HEK293T (cell line): ENCODE measurements around the gene RBM26.

ENCODE experiments used
- CTCF ChIA-PET: fragments of 350-600 bp; formaldehyde crosslinking; extraction: SDS; loops from one replicate; lab custom pipeline; 2021; ENCODE audit warnings: antibody characterized with exemption, inconsistent platforms; lab: Yijun Ruan, JAX
- POLR2A ChIA-PET: fragments of 350-600 bp; formaldehyde crosslinking; extraction: SDS; loops from one replicate; lab custom pipeline; 2020; ENCODE audit warnings: antibody characterized with exemption, inconsistent platforms; lab: Yijun Ruan, JAX
- DNase-seq: peaks from one replicate; pipeline ENCODE4 v3.0.0; 2012; ENCODE audit warnings: mixed read lengths; ENCODE audit errors: extremely low spot score
- ARNT ChIP-seq: fragments of 450-650 bp; IDR thresholded peaks from 2 replicates; pipeline ENCODE4 v1.6.1; 2017; ENCODE audit warnings: mild to moderate bottlenecking
- BHLHE40 ChIP-seq: fragments of 450-650 bp; IDR thresholded peaks from 2 replicates; pipeline ENCODE4 v1.6.1; 2016; ENCODE audit warnings: mild to moderate bottlenecking, moderate library complexity, borderline replicate concordance
- CTBP1 ChIP-seq: fragments of 450-650 bp; IDR thresholded peaks from 2 replicates; pipeline ENCODE4 v1.6.1; 2016; ENCODE audit warnings: borderline replicate concordance
- ELF4 ChIP-seq: fragments of 450-650 bp; IDR thresholded peaks from 2 replicates; pipeline ENCODE4 v1.6.1; 2017; ENCODE audit warnings: antibody characterized with exemption
- FOXA1 ChIP-seq: fragments of 450-650 bp; IDR thresholded peaks from 2 replicates; pipeline ENCODE4 v1.6.1; 2016; ENCODE audit warnings: mild to moderate bottlenecking
- FOXK2 ChIP-seq: fragments of 450-650 bp; IDR thresholded peaks from 2 replicates; pipeline ENCODE4 v1.6.1; 2016; ENCODE audit warnings: mild to moderate bottlenecking
- FOXM1 ChIP-seq: fragments of 450-650 bp; IDR thresholded peaks from 2 replicates; pipeline ENCODE4 v1.6.1; 2017; ENCODE audit warnings: mild to moderate bottlenecking, borderline replicate concordance
- HDGF ChIP-seq: fragments of 450-650 bp; IDR thresholded peaks from 2 replicates; pipeline ENCODE4 v1.6.1; 2017; ENCODE audit warnings: antibody characterized with exemption, borderline replicate concordance
- L3MBTL2 ChIP-seq: fragments of 450-650 bp; conservative IDR thresholded peaks from 2 replicates; pipeline ENCODE4 v1.6.1; 2016; ENCODE audit warnings: mild to moderate bottlenecking
- LEF1 ChIP-seq: fragments of 450-650 bp; IDR thresholded peaks from 2 replicates; pipeline ENCODE4 v1.6.1; 2017; ENCODE audit warnings: mild to moderate bottlenecking, borderline replicate concordance
- NFRKB ChIP-seq: fragments of 450-650 bp; IDR thresholded peaks from 2 replicates; pipeline ENCODE4 v1.6.1; 2016; ENCODE audit warnings: mild to moderate bottlenecking, moderate library complexity
- SUZ12 ChIP-seq: fragments of 450-650 bp; IDR thresholded peaks from 2 replicates; pipeline ENCODE4 v1.6.1; 2016; ENCODE audit warnings: mild to moderate bottlenecking
- TARDBP ChIP-seq: fragments of 450-650 bp; IDR thresholded peaks from 2 replicates; pipeline ENCODE4 v1.6.1; 2016
- ZNF384 ChIP-seq: fragments of 450-650 bp; IDR thresholded peaks from 2 replicates; pipeline ENCODE4 v1.6.1; 2016
- TF ChIP-seq, protein P1 (sequence below): fragments of 450-650 bp; IDR thresholded peaks from 2 replicates; pipeline ENCODE4 v1.6.1; 2016

Gene RBM26

DNA sequence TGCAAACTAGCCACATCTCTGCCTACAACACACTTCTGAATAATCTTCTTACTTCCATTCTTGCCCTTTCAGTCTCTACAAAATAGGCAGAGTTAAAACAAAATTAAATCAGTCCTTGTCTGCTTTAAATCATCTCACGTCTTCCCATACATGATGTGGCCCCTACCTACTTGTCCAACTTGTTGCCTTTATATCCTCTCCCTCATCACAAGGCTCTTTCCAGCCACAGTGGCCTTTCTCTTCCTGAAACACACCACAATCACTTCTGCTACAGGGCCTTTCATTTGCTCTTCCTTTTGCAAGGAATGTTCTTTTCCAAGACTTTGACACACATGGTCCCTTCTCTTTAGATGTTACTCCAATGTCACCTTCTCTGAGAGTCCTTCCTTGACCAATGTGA, 1.7 kb downstream of the RBM26 start:
- TF ChIP-seq L3MBTL2 (no peak), ARNT (no peak), LEF1 (no peak), NFRKB (no peak)
- TF ChIP-seq, protein P1, sequence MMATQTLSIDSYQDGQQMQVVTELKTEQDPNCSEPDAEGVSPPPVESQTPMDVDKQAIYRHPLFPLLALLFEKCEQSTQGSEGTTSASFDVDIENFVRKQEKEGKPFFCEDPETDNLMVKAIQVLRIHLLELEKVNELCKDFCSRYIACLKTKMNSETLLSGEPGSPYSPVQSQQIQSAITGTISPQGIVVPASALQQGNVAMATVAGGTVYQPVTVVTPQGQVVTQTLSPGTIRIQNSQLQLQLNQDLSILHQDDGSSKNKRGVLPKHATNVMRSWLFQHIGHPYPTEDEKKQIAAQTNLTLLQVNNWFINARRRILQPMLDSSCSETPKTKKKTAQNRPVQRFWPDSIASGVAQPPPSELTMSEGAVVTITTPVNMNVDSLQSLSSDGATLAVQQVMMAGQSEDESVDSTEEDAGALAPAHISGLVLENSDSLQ: peak; percentile 37; the same call in 1 of the 2 replicates
- no peak for DNase-seq
- ChIA-PET POLR2A (interaction anchor here (1.7 to 3.2 kb wide), 4 partner anchors 12 to 80 kb away, joined by 5 to 24 read pairs (median 10); partner anchors contain the start of gene NDFIP2), CTCF (interaction anchor here (1.6 to 2.6 kb wide), 2 partner anchors 13 to 20 kb away, joined by 5 to 10 read pairs; no protein-coding TSS in a partner anchor)

DNA sequence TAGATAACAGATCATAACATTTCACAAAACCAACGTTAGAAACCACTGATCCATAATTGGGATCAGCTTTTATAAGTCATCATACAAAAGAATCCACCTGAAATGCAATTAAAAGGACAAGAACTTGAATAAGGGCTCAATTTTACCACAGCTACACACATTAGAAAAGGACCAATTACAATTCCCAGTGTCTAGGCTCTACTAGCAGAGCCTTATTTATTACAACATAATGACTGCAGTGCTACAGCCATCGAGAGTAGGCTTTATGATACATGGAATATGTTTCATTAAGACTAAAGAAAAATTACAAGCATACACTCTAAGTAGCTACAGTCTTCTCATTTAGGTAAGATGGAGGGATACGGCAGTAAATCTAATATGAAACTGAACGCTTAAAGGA, 2.9 kb downstream of the RBM26 start:
- DNase-seq: no peak
- ChIA-PET POLR2A (interaction anchor here (0.6 to 1.7 kb wide), 4 partner anchors 9 to 938 kb away, joined by 3 to 5 read pairs (median 3); partner anchors contain the start of genes NDFIP2 and SPRY2), CTCF (interaction anchor here (0.6 to 2.6 kb wide), 4 partner anchors 12 to 1674 kb away, joined by 3 to 10 read pairs (median 4); no protein-coding TSS in a partner anchor)
- TF ChIP-seq HDGF (no peak), ZNF384 (peak; percentile 72; the same call in 1 of the 2 replicates), BHLHE40 (no peak), FOXM1 (no peak)
- TF ChIP-seq, protein P1: 0 out of 2 replicates have a peak, but pooled peaks have one; percentile 26

DNA sequence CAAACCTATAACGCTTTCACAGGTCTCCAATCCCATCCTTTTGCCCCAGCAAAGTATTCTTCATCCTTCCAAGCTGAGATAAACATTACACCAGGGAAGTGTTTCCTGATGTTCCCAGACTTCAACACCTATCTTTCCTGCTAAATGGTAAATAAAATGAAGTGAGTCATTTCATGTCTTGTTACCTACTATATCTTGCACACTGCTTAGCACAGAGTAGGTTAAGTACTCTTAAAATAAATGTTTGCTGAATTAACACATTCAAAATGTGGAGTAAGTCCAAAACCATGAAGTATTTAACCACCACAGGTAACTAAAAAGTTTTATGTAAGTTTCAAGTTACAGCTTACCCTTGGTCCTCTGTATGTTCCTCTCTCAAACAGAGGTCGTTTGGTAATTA, 3.4 kb downstream of the RBM26 start:
- CTCF ChIA-PET: interaction anchor here (0.6 to 2.6 kb wide), 5 partner anchors 11 to 1674 kb away, joined by 3 to 10 read pairs (median 4); no protein-coding TSS in a partner anchor
- TF ChIP-seq ARNT (0 out of 2 replicates have a peak, but pooled peaks have one; percentile 1), LEF1 (no peak), NFRKB (no peak)
- POLR2A ChIA-PET: interaction anchor here (0.6 to 1.7 kb wide), 4 partner anchors 9 to 938 kb away, joined by 3 to 5 read pairs (median 3); partner anchors contain the start of genes NDFIP2 and SPRY2
- no peak for DNase-seq

DNA sequence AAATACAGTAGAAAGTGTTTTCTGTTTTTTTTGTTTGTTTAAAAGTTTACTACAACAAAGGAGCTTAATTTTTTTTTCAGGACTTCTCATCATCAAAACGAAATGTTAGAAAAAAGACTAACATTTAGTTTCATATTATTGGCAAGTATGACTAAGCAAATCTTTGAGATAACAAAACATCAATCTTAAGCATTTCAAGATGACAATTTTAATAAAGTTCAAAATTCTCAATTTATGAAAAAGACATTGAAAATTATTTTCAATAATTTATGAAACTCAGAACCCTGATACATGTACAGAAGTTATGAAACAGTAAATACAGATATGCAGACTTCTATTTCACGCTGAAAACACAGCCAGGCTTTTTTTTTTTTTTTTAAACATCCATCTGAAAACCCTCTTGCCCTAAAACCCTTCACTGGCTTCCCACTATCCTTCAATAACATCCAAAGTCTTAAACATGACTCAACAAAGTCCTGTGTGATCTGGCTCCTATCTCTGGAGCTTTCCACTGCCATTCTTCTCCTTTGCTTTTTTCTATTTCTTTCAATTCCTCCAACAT, 3.9 kb downstream of the RBM26 start:
- TF ChIP-seq SUZ12 (no peak), ZNF384 (peak; percentile 57; the same call in 1 of the 2 replicates)
- POLR2A ChIA-PET: no interaction called here
- DNase-seq: no peak
- CTCF ChIA-PET: interaction anchor here (1.4 to 2.6 kb wide), 2 partner anchors 11 to 141 kb away, joined by 3 to 10 read pairs; no protein-coding TSS in a partner anchor

DNA sequence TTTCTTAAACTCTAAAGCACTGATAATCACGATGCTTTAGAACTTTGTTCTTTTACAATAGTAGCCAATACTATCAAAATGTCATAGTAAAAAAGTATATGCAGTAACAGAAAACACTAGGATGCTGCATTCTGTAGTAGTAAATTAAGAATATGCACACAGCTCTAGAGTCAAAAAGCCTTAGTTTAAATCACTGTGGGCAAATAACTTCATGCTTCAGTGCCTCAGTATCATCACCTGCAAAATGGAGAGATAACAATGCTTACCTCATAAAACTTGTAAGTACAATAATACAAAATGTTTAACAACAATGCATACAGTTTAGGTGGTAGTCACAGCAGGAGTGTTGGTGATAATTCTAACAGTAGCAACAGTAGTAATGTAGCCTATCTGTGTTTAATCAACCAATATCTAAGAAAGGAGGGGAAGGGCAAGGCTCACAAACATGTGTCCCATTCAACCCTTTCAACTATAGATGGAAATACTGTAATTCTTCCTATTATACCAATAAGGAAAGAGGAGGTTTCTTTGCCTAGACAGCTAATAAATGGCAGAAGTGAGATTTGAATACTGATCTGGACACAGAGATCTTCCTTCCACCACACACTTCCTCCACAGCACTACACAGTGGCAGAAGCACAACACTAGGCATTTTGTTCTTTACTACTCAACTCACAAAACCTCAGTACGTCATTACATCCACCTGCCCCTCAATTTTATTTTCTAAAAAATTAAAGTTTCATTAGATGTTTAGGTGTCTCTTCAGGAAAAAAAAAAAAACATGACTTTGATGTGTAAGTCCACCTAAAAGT, 4.6 kb downstream of the RBM26 start:
- no peak for DNase-seq
- CTCF ChIA-PET: interaction anchor here (0.7 to 1.4 kb wide), 2 partner anchors 142 to 801 kb away, joined by 3 to 4 read pairs; no protein-coding TSS in a partner anchor
- POLR2A ChIA-PET: no interaction called here
- TF ChIP-seq NFRKB: no peak
- peak; percentile 9; the same call in 1 of the 2 replicates for TF ChIP-seq CTBP1
- TF ChIP-seq, protein P1: no peak
- no peak for TF ChIP-seq SUZ12
- no peak for TF ChIP-seq LEF1

DNA sequence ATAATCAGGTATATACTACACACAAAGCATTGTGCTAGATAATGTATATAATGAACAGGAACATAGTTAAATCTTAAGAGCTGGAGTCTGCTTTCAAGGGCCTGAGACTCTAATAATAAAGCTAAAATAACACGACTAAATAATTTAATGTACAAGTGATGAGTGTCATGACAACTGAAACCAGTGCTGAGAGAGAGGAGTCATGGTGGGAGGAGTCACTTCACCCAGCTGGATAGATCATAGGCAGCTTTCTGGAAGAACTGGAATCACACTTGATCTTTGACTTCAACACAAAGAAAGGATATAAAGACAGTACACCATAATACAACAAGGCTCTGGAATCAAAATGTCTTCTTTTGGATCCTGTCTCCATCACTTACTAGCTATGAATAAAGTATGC, 7.1 kb downstream of the RBM26 start:
- DNase-seq: no peak
- TF ChIP-seq CTBP1 (no peak), FOXK2 (no peak), ZNF384 (no peak), ELF4 (no peak), L3MBTL2 (no peak), HDGF (no peak), FOXA1 (no peak), SUZ12 (no peak), TARDBP (no peak), LEF1 (no peak), NFRKB (no peak), BHLHE40 (no peak), ARNT (no peak)
- TF ChIP-seq, protein P1: no peak
- ChIA-PET POLR2A (interaction anchor here (0.7 to 1.3 kb wide), 2 partner anchors 8 to 21 kb away, joined by 3 to 6 read pairs; no protein-coding TSS in a partner anchor), CTCF (interaction anchor here (0.5 to 1.5 kb wide), 4 partner anchors 8 to 172 kb away, joined by 3 to 9 read pairs (median 4); no protein-coding TSS in a partner anchor)
